K562 (cell line): ENCODE measurements around the gene GPR4. TPM values are rescaled to one million over a fixed set of nuclear protein-coding genes. Genes with fewer than 3 reads are reported as not detected.

Source experiments
- ARHGAP35 ChIP-seq: fragments of 450-650 bp; IDR thresholded peaks from 2 replicates; pipeline ENCODE4 v1.6.1; 2018; ENCODE audit not compliant: partially characterized antibody
- BCLAF1 ChIP-seq, 2 experiments: fragments of 450-650 bp in 1 of 2; IDR thresholded peaks; 2 replicates each; pipeline ENCODE4 v1.6.1; 2011 to 2017; ENCODE audit warnings: low read depth in 2 of 2, antibody characterized with exemption in 1 of 2, borderline replicate concordance in 1 of 2, low read length in 1 of 2, mild to moderate bottlenecking in 1 of 2, mixed read lengths in 1 of 2; ENCODE audit not compliant: control insufficient read depth in 1 of 2
- E4F1 ChIP-seq: fragments of 250-450 bp; sonication (Bioruptor Pico); IDR thresholded peaks from 2 replicates; pipeline ENCODE4 v1.5.0; 2021; ENCODE audit warnings: mild to moderate bottlenecking, borderline replicate concordance
- ELF1 ChIP-seq: fragments of 200-800 bp; sonication (Bioruptor generic); IDR thresholded peaks from 2 replicates; pipeline ENCODE4 v1.6.1; 2016; ENCODE audit warnings: missing genetic modification characterization, missing compliant biosample characterization
- NEUROD1 ChIP-seq: fragments of 150-350 bp; IDR thresholded peaks from 2 replicates; pipeline ENCODE4 v1.6.1; 2014; ENCODE audit warnings: borderline replicate concordance, low read length, low read depth; ENCODE audit not compliant: partially characterized antibody
- REST ChIP-seq, 2 experiments: fragments of 450-650 bp; formaldehyde crosslinking in 1 of 2; IDR thresholded peaks; 2 replicates each; pipeline versions ENCODE4 v1.4.0 to v1.6.1; 2014 to 2020; ENCODE audit warnings: mild to moderate bottlenecking in 2 of 2, borderline replicate concordance in 1 of 2, low read depth in 1 of 2
- SIRT6 ChIP-seq: IDR thresholded peaks from one replicate; pipeline ENCODE4 v1.6.1; 2012; ENCODE audit warnings: low read depth, mild to moderate bottlenecking, control low read depth, inconsistent platforms, low read length, moderate library complexity
- TCF15 ChIP-seq: fragments of 250-450 bp; sonication (Bioruptor Pico); IDR thresholded peaks from 2 replicates; pipeline ENCODE4 v1.8.0; 2022; ENCODE audit warnings: moderate library complexity, mild to moderate bottlenecking, inconsistent platforms
- ZNF140 ChIP-seq: fragments of 250-450 bp; sonication (Bioruptor Pico); IDR thresholded peaks from 2 replicates; pipeline ENCODE4 v1.8.0; 2021; ENCODE audit warnings: moderate library complexity, mild to moderate bottlenecking, inconsistent platforms
- ZNF217 ChIP-seq: sonication (generic); formaldehyde crosslinking; IDR thresholded peaks from 2 replicates; pipeline ENCODE4 v1.8.0; 2022; ENCODE audit warnings: mild to moderate bottlenecking, missing genetic modification reagents
- ZNF324 ChIP-seq: fragments of 250-450 bp; sonication (Bioruptor Pico); IDR thresholded peaks from 2 replicates; pipeline ENCODE4 v1.4.0; 2020; ENCODE audit warnings: mild to moderate bottlenecking
- polyA plus RNA-seq, 8 experiments: library from polyadenylated mRNA; depleted of rRNA in 4 of 8; stranded (reverse) in 5 of 8; unstranded in 3 of 8; fragments of >200 nt; fragmentation: Nextera tagmentation in 2 of 8; fragmentation: Illumina TruSeq in 1 of 8; extraction: Ambion mirVana in 2 of 8; extraction: Trizol in 1 of 8; gene quantifications; 2 replicates each; pipeline versions ENCODE4 v1.2.1 to v1.2.3, GENCODE V29; 2011 to 2014; ENCODE audit warnings: inconsistent platforms in 1 of 8, missing spikeins in 1 of 8
- total RNA-seq, 7 experiments: library from RNA; depleted of rRNA in 6 of 7; stranded (reverse); fragments of >200 nt in 6 of 7; fragmentation: Illumina TruSeq in 2 of 7; extraction: Trizol in 2 of 7; gene quantifications; 2 replicates each; pipeline versions ENCODE4 v1.2.1 to v1.2.3, GENCODE V29; 2011 to 2021; ENCODE audit warnings: low replicate concordance in 1 of 7

Gene GPR4
- total and polyA plus RNA-seq, 9 of the 15 experiments (the other 6 are each of a cell fraction or from before 2014, with no cell fraction given) = 0.03 to 0.09 (median 0.04) TPM; not detected in 5

GRCh38 chr19:45646345-45646698, 44.3 kb upstream of the GPR4 start (continued):
- TF ChIP-seq BCLAF1 (IDR thresholded peaks at IDR 0.05; ENCODE audit: borderline replicate concordance in 1 of 2, control insufficient read depth in 1 of 2, low read depth in 2 of 2, low read length in 1 of 2) (no peak), NEUROD1 (no peak), TCF15 (no peak), SIRT6 (no peak), ARHGAP35 (no peak), ZNF140 (CRISPR knock-in tag) (no peak), REST (IDR thresholded peaks at IDR 0.05; ENCODE audit: borderline replicate concordance) (peak; percentile 91), REST (CRISPR knock-in tag; IDR thresholded peaks at IDR 0.05; ENCODE audit: low read depth) (no peak), ELF1 (tag) (peak; percentile 61), ZNF217 (CRISPR knock-in tag) (no peak), ZNF324 (no peak), E4F1 (CRISPR knock-in tag) (no peak)
